Measurements from ENCODE around the gene CHRNA7. TPM values are rescaled to one million over a fixed set of nuclear protein-coding genes. Genes with fewer than 3 reads are reported as not detected.
"Not testable (repeated sequence)": the region's sequence is repeated elsewhere in the genome, so short reads cannot be mapped to it uniquely, and the experiment has no call there.

Gene CHRNA7
- total RNA-seq, 1 donor from 2014 or later: 0.16 TPM

DNA sequence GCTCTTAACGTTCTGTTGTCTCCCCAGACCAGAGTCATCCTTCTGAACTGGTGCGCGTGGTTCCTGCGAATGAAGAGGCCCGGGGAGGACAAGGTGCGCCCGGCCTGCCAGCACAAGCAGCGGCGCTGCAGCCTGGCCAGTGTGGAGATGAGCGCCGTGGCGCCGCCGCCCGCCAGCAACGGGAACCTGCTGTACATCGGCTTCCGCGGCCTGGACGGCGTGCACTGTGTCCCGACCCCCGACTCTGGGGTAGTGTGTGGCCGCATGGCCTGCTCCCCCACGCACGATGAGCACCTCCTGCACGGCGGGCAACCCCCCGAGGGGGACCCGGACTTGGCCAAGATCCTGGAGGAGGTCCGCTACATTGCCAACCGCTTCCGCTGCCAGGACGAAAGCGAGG is 137.6 kb downstream of the CHRNA7 start:
- DNase-seq (ENCODE audit: low read depth): not testable (repeated sequence)

- DNase-seq (ENCODE audit: low read depth): not testable (repeated sequence)
Measured at GRCh38 chr15:32180579-32180978, 150.3 kb downstream of the CHRNA7 start.

DNA sequence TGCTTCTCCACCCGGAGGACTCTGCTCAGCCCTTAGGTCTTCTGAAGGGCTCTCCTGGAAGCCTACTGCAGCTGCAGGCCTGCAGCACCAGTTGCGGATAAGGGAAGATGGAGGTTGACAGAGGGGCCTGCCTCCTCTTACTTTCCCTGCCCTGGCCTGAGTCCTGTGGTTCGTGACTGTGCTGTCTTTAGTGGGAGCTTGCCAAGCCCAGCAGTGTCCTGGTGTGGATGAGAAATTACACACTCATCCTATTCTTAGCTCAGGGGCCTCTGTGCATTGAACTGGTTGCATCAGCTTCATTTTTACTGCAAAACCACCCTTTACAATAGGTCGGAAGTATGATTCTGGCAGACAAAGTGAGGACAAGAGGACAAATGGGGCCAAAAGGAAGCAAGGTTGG is 163.5 kb downstream of the CHRNA7 start:
- not testable (repeated sequence) for DNase-seq (ENCODE audit: low read depth)

GRCh38 chr15:32196206-32196605 is 165.9 kb downstream of the CHRNA7 start:
- not testable (repeated sequence) for DNase-seq (ENCODE audit: low read depth)

- not testable (repeated sequence) for DNase-seq (ENCODE audit: low read depth)
Measured at GRCh38 chr15:32198938-32199337, 168.6 kb downstream of the CHRNA7 start.

DNA sequence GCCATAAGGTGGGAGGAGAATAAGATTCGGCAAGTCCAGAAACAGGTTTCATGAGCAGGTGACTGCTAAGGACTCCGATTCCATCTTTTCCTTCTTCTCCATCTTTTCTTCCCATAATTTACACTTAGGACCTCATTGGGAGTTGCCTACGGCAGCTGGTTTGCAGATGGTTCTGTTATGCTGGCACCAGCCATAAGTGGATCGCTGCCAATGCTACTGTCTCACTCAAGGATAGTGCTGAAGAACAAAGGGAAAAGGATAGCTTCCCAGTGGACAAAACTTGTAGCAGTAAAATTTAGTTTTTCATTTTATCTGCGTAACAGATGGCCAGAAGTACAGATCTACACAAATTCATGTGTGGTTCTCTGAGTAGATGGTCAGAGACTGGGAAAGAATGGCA is 178.8 kb downstream of the CHRNA7 start:
- not testable (repeated sequence) for DNase-seq (ENCODE audit: low read depth)

DNA sequence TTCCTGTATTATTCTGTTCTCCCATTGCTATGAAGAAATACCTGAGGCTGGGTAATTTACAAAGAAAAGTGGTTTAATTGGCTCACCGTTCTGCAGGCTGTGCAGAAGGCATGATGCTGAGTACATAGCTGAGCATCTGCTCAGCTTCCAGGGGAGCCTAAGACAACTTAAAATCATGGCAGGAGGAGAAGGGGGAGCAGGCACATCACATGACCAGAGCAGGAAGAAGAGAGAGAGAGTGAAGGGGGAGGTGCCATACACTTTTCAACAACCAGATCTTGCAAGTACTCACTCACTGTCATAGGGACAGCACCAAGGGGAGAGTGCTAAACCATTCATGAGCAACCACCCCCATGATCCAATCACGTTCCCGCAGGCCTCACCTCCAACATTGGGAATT is 188.4 kb downstream of the CHRNA7 start:
- DNase-seq (ENCODE audit: low read depth): no peak

Other genes with a start within 250 kb of the CHRNA7 start
- not detected in 2 replicates for gene OTUD7A, start 159.8 kb upstream of the CHRNA7 start, total RNA-seq